Measurements from ENCODE around the gene TRIM56.
A peak's percentile ranks its signal among the peaks of the same experiment; 100 is the strongest.
"Not testable (repeated sequence)": the region's sequence is repeated elsewhere in the genome, so short reads cannot be mapped to it uniquely, and the experiment has no call there.

Gene TRIM56

GRCh38 chr7:101084865-101085161, 468 bp upstream of the TRIM56 start:
- TF ChIP-seq CTCF (conservative IDR thresholded peaks at IDR 0.05; ENCODE audit: low read depth, low read length), result no peak
- DNase-seq (ENCODE audit: low read depth), result no peak

GRCh38 chr7:101087334-101088068, 2.2 kb downstream of the TRIM56 start:
- TF ChIP-seq CTCF (conservative IDR thresholded peaks at IDR 0.05; ENCODE audit: low read depth, low read length), result no peak
- no peak overlapping the region for H3K4me3 ChIP-seq (ENCODE audit: low read length)
- no peak for DNase-seq (ENCODE audit: low read depth)

More at GRCh38 chr7:101084865-101085161, 468 bp upstream of the TRIM56 start:
- peak overlapping the region; percentile 55 for H3K4me3 ChIP-seq (ENCODE audit: low read length)

- H3K4me3 ChIP-seq (ENCODE audit: low read length), result no peak overlapping the region
- TF ChIP-seq CTCF (conservative IDR thresholded peaks at IDR 0.05; ENCODE audit: low read depth, low read length), result no peak
- no peak for DNase-seq (ENCODE audit: low read depth)
Observed at GRCh38 chr7:101088069-101088425, 2.8 kb downstream of the TRIM56 start.

- TF ChIP-seq CTCF (conservative IDR thresholded peaks at IDR 0.05; ENCODE audit: low read depth, low read length), result no peak
- no peak for DNase-seq (ENCODE audit: low read depth)
- H3K4me3 ChIP-seq (ENCODE audit: low read length), result no peak overlapping the region
Observed at GRCh38 chr7:101088858-101089529, 3.7 kb downstream of the TRIM56 start.

- no peak overlapping the region for H3K4me3 ChIP-seq (ENCODE audit: low read length)
- no peak for DNase-seq (ENCODE audit: low read depth)
- TF ChIP-seq CTCF (conservative IDR thresholded peaks at IDR 0.05; ENCODE audit: low read depth, low read length), result no peak
Observed at GRCh38 chr7:101089876-101090275, 4.6 kb downstream of the TRIM56 start.

GRCh38 chr7:101092266-101092905, 7.1 kb downstream of the TRIM56 start:
- DNase-seq (ENCODE audit: low read depth); H3K4me3 ChIP-seq (ENCODE audit: low read length): not testable (repeated sequence)

GRCh38 chr7:101093906-101094305, 8.6 kb downstream of the TRIM56 start:
- no peak overlapping the region for H3K4me3 ChIP-seq (ENCODE audit: low read length)
- peak; percentile 39 for DNase-seq (ENCODE audit: low read depth)
- no peak for TF ChIP-seq CTCF (conservative IDR thresholded peaks at IDR 0.05; ENCODE audit: low read depth, low read length)
